HG03439 (cell line): ENCODE measurements around the gene BCCIP.

ENCODE experiments used
- ATAC-seq: cut with Tn5 transposase; IDR thresholded peaks from one replicate; pipeline ENCODE4 v1.9.1; 2021; ENCODE audit warnings: mild to moderate bottlenecking, moderate library complexity; ENCODE audit not compliant: unreplicated experiment

BCCIP gene

DNA sequence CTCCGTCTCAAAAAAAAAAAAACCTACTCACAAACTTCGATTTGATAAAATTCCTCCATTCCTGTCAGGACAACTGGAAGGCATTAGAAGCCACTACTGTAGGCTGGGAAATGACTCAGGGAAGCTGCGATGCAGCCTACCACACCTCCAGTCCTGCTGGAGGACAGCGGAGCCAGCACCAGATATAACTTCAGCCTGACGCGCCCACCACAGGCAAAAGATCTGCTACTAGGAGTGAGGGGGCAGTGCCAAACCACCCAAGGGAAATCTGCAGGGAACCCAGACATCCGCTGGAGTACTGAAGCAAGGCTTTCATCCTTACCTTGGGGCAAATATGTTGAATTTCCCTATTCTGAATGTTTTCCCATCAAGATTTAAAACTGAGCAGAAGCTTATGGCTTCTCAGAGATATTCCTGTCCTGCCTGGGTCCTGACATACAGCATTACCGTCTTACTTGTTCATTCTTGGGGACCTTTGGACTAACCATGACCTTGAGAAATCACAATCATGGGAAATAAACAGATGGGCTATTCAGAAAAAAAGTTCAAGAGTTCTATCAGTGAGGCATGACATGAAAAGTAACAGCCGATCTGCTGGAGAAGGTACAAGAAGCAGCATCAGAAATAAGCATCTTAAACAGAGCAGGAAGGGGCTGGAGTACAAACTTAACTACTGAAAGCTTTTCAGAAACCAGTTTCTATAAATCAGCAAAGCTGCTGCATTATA, 20.4 kb downstream of the BCCIP start:
- no peak for ATAC-seq

DNA sequence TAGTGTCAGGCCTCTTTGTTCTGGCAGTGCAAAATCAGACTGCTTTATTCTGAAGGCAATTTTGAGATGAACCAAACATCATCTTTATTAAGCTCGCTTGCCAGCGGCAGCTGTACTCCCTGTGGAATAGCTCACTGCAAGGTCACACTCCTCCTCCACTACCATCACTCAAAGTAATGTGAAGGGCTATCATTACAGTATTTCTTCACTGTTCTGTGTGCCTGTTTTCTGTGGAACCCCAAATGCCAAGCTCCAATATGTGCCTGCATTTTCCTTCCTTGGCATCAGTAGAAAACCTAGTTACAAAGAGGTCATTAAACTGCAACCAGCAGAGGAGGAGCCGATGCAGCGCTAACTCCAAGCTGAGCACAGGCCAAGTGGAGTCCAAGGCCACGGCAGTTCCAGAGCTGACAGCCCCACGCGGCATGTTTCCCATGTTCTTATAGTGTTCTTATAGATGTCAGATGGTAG, 21.4 kb downstream of the BCCIP start:
- no peak for ATAC-seq

DNA sequence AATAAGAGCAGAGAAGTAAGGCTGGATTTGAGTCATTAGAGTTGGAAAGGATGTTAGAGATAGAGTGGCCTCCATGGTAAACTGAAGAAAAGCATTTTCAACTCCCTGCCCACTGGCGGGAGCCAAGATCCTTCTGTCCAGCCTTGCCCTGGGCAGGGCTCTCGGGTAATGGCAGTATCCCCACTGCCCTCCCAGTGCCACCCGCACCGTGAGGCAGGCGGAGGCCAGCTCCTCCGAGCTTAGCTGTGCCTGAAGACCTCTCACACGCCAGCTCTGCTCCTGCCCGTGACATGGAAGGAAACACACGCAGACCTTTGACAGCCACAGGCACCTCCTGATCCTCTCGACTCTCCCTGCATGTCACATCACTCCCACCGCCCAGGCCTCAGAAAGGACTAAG, 22.3 kb downstream of the BCCIP start:
- no peak for ATAC-seq

DNA sequence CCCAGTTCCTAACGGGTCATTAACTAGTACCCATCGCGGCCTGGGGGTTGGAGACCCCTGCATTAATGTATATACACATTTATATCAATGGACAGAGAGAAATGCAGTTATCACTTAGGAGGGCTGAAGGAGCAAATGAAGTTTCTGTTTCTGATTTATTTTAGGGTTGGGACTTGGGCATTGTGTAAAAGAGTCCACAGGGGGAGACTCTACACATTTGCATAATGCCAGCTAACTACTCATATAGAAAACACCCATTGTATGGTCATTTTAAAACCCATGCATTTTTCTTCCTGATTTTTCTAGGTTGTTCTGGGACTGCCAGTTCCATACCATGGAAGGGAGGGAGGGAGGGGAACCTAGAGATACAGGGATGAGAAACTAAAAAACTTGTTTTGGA, 23.5 kb downstream of the BCCIP start:
- no peak for ATAC-seq

DNA sequence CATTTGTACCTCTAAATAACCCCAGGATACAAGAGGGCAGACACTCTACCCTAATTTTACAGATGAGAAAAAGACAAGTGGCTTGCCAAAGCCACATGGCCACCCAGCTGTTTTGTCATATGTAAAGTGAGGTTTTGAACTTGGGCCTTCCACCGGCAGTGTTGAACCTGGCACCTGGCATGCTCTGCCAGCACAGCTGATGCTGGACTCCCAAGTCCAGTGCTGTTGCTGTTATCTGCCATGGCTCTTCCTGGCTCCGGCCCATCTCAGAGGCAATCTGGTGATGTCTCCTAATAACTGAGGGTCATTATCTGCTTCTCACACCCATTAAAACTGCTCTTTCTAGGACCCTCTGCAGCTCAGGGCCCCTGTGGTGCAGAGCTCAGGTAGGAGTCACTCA, 25.0 kb downstream of the BCCIP start:
- no peak for ATAC-seq

DNA sequence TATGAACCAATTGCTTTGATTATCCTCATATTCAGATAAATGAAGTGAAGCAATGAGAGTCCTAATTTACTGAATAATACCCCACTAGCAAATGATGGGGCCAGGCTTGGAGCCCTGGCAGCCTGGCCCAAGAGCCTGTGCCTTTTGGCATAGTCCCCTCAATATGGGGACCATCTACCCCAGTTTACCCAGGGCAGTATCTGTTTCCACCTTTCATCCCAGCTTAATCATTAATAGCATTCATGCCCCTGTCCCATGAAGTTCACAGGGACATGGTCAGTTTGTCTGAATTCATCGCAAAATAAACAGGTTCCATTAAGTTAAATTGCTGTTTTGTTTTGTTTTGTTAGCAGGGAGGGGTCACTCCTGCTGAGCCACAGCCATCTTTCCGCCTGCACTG, 25.5 kb downstream of the BCCIP start:
- ATAC-seq = no peak

DNA sequence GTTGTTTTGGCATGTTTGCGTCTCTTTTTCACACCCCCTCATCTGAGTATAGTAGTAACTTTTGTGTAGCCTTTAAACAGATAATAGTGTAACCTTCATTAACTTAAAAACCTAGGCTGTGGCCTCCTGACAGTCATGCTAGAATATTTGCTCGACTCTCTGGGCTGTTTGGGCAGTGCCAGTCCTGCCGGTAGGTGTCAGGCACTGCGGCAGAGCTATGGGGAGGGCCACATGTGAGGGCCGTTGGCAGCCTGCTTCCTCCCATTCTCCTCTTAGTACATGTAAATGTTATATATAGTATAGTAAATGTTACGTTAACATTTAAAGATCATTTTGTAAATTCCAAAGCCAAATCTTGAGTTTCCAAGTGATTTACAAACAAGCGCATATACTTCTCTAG, 26.1 kb downstream of the BCCIP start:
- ATAC-seq = no peak

DNA sequence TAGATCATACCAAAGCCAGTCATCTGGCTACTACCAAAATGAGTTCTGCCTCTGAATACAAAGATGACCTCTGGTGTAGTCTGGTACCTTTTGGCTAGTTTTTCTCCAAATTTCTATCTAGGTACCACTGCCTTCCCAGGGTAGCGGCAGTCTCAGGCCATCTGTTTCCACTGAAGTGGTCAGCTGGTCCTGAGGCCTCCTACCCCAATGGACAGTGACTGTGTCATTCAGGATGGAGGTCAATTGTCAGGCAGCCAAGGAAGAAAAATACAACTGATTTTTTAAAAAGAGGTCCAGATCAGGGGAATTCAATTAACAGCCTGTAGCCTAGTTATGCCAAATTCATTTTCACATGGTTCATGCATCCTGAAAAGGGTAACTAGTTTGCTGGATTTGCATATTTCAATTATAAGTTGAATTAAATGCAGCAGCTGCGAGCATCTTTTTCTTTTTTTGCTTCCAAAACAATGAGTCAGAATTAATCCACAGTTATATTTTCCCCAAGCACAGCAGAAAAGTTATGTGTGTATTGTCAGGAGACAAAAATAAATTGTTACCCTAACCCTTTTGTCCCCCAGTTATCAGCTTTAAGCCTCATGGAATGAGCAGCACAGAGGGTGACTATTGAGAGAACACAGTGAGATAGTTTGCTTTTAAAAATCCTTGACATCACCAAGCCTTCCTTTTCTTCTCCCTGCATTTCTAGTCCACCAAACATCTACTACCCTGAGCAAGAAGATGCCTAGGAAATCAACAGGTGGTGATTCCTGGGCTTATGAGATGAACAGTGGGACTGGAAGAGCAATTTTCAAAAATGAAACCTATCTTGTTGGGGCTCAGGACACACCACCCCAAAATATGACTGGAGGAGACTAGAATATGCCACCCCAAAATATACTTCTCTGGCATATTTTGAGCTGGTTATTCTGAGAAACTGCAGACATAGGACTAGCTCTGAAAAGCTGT, 27.7 kb downstream of the BCCIP start:
- ATAC-seq = no peak

DNA sequence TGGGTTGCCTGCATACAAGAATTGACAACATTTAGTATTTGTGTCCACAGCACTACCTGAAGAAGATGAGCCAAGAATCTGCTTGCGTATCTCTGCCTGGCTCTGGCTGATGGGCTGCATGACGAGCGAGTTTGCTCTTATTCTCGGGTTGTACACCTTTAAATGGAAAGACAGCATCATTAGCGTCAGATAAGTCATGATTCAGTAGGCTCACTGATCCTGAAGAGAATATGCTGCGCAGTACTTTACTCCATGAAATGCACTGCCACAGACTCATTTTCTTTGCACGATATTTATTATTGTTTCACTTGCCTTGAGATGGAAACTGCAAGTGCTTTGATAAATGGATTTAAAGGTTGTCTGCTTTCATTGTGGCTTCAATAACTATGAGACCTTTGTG, 29.1 kb downstream of the BCCIP start:
- ATAC-seq = no peak

DNA sequence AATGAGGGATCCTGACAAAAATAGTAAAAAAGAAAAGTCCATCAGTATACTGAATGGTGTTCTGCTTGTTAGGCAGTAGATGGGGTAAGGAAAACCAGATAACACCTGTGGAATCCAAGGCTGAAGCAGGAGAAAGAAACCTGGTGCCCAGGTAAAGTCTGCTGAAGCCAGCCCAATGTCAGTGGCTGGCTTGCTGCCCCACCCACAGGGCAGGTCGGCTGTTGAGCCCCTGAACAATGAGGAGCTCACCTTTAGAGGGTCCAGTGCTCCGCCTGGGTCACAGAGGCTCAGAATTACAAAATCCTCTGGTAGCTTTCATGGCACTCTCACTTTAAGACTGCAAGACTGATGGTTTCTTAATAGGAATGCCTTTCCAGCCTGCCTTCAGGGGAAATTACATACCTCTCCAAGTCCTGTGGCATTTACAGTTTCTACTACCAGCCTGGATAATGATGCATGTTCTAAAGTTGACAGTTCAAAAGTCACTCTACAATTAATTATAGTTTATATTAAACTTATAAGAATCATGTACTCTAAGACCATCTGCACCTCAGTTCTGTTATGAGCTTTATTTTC, 33.9 kb downstream of the BCCIP start:
- ATAC-seq = no peak

DNA sequence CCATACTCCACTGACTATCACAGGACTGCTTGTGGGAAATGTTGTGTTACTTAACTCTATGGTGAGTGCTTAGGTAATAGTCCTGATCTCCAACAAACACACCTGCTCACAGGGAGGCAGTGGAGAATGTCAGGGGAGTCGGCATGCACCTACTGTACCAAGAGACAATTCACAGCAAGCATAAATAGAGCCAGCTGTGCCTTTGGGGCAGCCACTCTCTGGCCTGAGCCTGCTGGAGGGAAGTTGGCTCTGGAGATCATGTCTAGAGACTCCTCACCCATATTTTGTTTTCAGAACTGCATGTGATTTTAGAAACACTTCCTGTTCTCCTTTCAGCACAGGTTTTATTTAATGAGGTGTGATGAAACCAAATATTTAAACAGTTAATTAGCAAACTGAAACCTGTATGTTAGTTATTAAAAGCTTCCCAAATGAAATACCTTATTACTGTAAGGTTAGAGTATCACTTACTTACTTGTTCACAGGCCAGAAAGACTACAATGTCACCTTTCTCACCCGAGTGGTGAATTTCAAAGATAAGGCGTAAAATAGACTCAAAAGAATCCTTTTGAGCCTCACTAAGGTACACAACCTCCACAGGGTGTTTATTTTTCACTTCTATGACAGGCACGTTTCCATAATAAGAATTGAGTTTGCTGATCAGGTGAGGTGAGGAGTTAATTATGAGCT, 35.9 kb downstream of the BCCIP start:
- ATAC-seq = no peak

DNA sequence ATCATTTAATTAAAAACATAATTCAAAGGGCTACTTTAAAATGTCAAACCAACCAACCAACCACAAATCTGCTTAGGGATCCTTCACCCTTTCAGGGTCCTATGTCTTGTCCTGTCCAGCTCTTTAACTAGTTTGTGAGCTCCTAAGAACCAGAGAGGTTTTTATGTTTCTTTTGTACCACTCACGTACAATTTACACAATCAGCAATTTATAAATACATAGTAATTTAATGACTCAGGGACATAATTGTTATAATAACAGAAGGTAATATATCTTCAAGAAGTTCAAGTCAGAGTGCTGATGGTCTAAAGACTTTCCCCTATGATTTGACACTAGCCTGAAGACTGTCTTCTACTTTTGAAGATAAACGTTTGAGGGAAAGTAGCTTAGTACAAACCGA, 41.8 kb downstream of the BCCIP start:
- no peak for ATAC-seq

DNA sequence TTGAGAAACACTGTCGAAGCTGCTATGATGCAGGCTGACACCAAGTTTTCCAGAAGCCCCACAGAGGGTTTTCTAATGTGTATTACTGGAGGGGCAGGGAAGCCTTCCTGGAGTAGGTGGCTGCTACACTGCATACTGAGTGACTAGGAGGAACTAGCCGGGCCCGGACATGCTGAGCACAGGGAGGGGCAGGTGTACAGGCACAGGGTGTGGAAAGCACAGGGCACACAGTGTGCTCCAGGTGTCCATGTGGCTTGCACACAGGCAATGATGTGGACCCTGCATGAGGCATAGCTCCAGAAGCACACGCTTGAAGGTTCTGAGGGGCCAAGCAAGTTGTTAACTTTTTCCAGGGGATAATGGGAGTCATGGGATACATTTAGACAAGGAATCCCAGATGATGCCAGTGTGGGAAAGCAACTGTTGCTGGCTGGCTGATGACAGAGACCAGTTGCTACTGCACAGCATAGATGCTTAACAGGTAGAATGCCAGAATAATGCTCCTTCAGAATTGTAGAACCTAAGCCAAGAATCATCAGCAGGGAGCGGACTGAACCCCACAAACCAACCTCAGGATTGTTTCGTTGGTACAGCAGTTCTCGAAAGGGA, 43.2 kb downstream of the BCCIP start:
- no peak for ATAC-seq

DNA sequence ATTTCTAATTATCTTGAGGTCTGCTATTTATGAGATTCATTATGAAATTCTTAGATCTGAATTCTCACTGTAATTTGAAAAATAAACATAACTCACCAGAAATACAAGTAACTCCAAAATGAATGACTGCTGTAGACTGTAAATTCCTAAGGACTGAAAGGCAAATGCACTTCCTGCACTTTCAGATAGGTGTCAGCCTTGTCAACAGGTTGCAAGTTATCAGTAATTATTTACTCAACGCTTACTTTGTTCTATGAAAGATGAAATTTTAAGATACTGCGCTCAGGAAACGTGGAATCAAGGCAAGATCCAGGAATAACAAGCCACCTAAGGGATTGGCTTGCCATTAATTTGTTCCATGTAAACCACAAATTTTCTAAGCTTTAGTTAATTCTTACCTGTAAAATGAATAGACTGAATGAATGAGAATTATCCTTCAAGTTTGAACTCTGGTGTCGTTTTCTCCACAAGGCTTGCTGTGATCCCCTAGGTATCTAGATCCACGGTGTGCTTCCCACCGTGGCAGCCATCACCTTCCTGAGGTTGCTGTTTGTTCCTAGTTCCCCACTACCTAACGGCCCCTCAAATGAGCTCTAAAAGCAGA, 45.1 kb downstream of the BCCIP start:
- no peak for ATAC-seq

DNA sequence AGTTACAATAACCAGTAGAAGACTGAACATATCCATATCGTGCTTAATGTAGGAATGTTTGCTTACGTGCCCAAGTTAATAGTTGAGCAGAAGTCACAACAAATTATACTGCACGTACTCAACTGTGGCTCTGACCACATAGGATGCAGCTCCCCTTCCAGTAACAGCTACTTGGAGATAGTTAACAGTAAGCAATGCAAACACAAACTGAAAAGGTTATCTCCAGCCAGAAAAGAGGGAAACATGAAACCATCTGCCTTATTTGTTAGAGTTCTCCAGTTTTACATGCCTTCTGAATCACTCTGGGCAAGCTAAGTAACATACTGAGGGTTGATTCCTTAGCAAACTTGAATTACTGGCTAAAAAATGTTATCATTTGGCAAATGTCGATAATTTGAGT, 48.0 kb downstream of the BCCIP start:
- no peak for ATAC-seq

DNA sequence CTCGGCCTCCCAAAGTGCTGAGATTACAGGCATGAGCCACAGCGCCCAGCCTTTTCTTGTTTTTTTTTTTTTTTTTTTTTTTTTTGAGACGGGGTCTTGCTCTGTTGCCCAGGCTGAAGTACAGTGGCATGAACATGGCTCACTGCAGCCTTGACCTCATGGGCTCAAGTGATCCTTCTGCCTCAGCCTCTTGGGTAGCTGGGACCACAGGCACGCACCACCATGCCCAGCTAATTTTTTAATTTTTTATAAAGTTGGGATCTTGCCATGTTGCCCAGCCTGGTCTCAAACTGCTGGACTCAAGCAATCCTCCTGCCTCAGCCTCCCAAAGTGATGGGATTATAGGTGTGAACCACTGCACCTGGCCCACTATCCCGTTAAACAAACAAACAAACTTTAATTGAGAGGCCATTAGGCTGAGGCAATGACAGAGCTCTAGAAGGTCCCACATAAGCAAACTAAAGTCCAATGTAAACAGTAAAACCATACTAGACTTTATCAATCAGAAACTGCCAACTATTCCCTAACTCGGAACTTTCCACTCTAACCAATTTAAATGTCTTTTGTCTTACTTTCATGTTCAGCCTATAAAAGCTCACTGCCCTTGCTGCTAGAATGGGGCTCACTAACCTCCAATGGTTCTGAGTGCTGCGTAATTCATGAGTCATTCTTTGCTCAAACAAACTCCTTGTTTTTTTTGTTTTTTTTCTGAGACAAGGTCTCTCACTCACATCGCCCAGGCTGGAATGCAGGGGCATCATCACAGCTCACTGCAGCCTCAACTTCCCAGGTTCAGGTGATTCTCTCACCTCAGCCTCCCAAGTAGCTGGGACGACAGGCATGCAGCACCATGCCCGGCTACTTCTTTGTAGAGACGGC, 55.9 kb downstream of the BCCIP start:
- no peak for ATAC-seq

DNA sequence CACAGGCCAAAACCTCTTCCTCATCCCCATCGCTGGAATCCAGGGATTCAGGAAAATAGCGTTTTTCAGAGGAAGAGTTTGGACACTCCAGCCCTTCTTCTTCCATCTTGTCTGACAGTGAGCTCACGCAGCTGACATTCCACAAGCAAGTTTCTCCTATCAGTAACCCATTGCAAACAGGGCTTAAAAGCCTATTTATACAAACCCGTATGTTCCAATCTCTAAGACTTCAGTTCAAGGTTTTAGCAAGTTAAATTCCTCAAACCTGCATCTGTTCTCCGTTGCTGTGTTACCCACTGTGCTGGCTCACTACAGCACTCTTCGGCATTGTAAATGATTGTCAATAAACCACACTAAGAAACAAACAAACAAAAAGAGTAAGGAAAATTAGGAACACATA, 57.4 kb downstream of the BCCIP start:
- no peak for ATAC-seq

DNA sequence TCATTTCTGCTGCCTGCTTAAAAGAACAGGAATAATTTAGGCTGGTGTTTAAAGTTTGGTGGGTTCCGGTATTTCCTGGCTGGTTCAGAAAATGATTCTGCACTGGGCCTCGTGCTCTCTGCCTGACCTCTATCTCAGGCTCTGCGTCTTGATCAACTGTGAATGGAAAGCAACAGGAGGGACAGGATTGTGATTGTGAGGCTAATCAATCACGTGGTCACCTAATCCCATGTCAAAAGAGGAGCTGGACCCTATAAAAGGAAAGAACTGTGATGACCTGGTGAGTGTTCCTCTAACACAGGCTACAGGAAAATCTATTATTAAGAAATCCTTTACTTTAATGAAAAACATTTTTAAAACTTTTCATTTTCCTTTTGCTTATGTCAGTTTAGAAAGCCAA, 57.8 kb downstream of the BCCIP start, which contains the start of gene DHX32:
Gene DHX32 (minus strand): TSS at position 101 of the 400 bp plus-strand sequence. CDS start 468 bp downstream, outside the sequence.
- ATAC-seq = no peak

DNA sequence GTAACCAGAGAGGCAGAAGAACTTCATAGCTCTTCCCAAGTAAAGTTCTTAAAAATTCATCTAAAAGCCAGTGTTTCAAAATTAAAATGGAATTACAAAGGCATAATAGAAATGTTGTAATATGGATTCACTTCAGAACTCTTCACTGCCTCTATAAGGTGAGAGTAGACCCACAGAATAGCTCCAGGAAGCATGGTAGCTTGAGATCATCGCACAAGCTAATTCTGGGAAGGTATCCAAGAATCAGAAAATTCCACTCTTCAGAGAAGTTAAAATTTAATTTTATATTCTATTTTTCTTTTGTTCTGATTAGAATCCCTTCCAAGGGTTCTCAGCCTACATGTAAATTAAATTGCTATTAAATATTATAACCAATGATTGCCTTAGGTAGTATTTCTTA, 59.2 kb downstream of the BCCIP start:
- no peak for ATAC-seq
